Omental fat pad (tissue), 4 donors: ENCODE results near the gene PALM. TPM values are rescaled to one million over a fixed set of nuclear protein-coding genes. Genes with fewer than 3 reads are reported as not detected.
A peak's percentile ranks its signal among the peaks of the same experiment; 100 is the strongest.

Experiments
- ATAC-seq: fragments of 150-250 bp; one replicate; pipeline ENCODE4 v1.9.1; 2016; ENCODE audit warnings: mild to moderate bottlenecking, moderate library complexity; ENCODE audit not compliant: low FRiP score
- DNase-seq: peaks from one replicate; pipeline ENCODE4 v3.0.0-alpha.2; 2019; ENCODE audit warnings: low spot score
- total RNA-seq, 4 donors: library from RNA; depleted of rRNA; stranded (reverse); fragments of >200 nt; gene quantifications; one replicate each; pipeline ENCODE4 v1.1.0, GENCODE V29; 2016
- TF ChIP-seq, protein P1 (sequence below), 3 donors: fragments of 450-650 bp; IDR thresholded peaks; one replicate each; pipeline ENCODE4 v1.5.1; 2016 to 2017; ENCODE audit warnings: antibody characterized with exemption in 3 of 3, mild to moderate bottlenecking in 3 of 3, moderate library complexity in 2 of 3

PALM gene
- total RNA-seq, 4 donors from 2014 or later, result 44.6 to 119 (median 54.8) TPM

DNA sequence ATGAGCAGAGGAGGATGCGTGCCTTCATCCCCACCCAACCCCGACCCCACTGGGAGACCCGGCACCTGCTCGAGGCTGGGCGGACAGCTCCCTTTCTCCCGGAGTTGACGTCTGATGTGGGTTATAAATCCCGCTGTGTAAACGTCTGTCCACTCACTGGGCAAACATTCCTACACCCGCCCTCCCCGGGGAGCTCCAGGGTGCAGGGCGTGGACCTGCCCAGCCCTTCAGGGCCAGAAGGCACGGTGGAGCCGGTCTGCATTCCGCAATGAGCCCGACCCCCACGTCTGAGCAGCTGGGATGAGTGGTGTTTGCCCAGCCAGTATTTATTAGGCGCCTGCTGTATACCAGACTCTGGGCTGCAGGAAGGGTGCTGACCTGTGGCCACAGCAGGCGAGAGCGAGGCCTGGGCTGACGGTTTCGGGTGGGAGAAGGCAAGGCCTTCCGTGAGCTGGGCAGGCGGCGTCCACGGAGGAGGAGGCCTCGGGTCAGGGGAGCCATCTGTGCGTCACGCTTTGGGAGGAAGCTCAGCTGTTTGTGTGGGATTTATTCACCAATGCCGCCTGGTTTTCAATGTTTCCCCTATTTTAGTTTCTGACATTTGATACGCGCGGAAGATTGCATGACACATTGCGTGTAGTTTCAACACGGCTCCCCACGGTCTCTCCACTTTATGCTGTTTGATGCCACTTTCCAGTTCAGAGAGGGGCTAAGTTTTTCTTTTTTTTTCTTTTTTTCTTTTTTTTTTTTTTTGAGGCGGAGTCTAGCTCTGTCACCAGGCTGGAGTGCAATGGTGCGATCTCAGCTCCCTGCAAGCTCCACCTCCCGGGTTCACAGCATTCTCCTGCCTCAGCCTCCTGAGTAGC is 44.1 kb downstream of the PALM start:
- DNase-seq (peak; percentile 38), ATAC-seq (peak; percentile 77)
- TF ChIP-seq, protein P1, sequence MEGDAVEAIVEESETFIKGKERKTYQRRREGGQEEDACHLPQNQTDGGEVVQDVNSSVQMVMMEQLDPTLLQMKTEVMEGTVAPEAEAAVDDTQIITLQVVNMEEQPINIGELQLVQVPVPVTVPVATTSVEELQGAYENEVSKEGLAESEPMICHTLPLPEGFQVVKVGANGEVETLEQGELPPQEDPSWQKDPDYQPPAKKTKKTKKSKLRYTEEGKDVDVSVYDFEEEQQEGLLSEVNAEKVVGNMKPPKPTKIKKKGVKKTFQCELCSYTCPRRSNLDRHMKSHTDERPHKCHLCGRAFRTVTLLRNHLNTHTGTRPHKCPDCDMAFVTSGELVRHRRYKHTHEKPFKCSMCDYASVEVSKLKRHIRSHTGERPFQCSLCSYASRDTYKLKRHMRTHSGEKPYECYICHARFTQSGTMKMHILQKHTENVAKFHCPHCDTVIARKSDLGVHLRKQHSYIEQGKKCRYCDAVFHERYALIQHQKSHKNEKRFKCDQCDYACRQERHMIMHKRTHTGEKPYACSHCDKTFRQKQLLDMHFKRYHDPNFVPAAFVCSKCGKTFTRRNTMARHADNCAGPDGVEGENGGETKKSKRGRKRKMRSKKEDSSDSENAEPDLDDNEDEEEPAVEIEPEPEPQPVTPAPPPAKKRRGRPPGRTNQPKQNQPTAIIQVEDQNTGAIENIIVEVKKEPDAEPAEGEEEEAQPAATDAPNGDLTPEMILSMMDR (IDR thresholded peaks at IDR 0.05), result no peak

DNA sequence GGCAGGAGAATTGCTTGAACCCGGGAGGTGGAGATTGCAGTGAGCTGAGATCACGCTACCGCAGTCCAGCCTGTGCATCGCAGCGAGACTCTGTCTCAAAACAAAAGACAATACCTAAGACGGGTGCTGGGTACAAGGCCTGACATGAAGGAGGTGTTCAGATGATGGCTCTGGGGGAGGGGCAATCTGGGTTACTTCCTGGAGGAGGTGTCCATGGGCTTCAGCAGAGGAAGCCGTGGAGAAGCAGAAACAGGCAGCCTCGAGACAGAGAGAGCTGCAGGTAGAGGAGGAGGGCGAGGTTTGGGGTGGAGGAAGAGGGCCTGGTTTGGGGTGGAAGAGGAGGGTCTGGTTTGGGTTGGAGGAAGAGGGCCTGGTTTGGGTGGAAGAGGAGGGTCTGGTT is 45.8 kb downstream of the PALM start:
- TF ChIP-seq, protein P1 (IDR thresholded peaks at IDR 0.05), result no peak
- ATAC-seq (no peak), DNase-seq (no peak)

DNA sequence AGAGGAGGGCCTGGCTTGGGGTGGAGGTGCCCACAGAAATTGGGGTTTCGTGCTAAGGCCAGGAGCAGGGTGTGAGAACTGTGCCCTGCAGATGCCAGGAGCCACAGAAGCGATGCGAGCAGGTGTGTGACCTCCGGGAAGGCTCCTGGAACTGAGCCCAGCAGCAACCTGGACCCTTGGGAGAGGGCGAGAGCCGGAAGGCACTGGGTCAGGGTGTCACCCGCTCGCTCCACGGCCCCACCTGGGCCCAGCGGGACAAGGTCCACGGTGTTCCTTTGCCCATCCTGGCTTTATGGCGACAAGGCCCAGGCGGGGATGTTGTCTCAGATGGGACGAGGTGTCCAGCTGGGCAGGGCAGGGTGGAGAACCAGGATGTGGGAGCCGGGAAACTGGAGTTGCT is 46.3 kb downstream of the PALM start:
- no peak for ATAC-seq
- TF ChIP-seq, protein P1 (IDR thresholded peaks at IDR 0.05), result no peak
- DNase-seq, result no peak

DNA sequence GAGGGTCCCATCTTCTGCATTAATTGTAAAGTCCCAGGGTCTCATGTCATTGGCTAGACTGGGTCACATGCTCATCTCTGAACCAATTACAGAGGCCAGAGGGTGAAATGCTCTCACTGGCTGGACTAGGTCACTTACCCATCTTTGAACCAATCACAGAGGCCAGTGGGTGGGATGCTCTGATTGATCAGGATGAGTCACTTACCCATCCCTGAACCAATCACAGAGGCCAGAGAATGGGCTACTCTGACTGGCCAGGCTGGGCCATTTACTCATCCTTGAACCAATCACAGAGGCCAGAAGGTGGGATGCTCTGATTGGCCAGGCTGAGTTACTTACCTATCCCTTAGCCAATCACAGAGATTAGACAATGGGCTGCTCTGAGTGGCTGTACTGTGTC is 47.5 kb downstream of the PALM start:
- ATAC-seq (no peak), DNase-seq (no peak)
- TF ChIP-seq, protein P1 (IDR thresholded peaks at IDR 0.05), result no peak

GRCh38 chr19:756821-757688 is 48.3 kb downstream of the PALM start:
- TF ChIP-seq, protein P1 (IDR thresholded peaks at IDR 0.05), result no peak
- DNase-seq, result no peak
- ATAC-seq, result no peak

DNA sequence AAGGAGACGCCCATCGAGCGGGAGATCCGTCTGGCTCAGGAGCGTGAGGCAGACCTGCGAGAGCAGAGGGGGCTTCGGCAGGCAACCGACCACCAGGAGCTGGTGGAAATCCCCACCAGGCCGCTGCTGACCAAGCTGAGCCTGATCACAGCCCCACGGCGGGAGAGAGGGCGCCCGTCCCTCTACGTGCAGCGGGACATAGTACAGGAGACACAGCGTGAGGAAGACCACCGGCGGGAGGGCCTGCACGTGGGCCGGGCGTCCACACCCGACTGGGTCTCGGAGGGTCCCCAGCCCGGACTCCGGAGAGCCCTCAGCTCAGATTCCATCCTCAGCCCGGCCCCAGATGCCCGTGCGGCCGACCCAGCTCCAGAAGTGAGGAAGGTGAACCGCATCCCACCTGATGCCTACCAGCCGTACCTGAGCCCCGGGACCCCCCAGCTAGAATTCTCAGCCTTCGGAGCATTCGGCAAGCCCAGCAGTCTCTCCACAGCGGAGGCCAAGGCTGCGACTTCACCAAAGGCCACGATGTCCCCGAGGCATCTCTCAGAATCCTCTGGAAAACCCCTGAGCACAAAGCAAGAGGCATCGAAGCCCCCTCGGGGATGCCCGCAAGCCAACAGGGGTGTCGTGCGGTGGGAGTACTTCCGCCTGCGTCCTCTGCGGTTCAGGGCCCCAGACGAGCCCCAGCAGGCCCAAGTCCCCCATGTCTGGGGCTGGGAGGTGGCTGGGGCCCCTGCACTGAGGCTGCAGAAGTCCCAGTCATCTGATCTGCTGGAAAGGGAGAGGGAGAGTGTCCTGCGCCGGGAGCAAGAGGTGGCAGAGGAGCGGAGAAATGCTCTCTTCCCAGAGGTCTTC is 49.3 kb downstream of the PALM start:
- ATAC-seq (no peak), DNase-seq (no peak)
- TF ChIP-seq, protein P1 (IDR thresholded peaks at IDR 0.05), result no peak
